Measurements from ENCODE around the gene CDH4.

DNA sequence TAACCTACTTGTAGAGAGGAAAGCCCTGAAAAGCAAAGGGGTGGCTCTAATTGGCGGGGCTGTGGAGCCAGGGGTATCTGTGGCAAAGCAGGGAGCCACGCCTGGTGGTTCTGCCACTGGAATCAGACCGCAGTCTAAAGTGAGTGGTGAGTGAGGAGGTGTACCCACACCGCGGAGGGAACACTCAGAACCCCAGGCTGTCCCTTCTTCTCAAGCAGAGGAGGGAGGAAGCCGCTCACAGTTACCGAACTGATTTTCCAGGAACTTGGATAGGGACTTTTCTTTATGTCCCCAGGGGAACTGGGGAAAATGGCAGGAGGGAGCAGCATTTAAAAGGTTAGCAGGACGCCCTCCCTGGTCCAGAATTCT, 526.4 kb downstream of the CDH4 start:
- TF ChIP-seq, protein P1, sequence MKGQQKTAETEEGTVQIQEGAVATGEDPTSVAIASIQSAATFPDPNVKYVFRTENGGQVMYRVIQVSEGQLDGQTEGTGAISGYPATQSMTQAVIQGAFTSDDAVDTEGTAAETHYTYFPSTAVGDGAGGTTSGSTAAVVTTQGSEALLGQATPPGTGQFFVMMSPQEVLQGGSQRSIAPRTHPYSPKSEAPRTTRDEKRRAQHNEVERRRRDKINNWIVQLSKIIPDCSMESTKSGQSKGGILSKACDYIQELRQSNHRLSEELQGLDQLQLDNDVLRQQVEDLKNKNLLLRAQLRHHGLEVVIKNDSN (IDR thresholded peaks at IDR 0.05) = no peak
- TF ChIP-seq TCF12 (IDR thresholded peaks at IDR 0.05; ENCODE audit: low read depth) (no peak), YY1 (IDR thresholded peaks at IDR 0.05; ENCODE audit: low read depth) (no peak)

Data from Ishikawa (cell line).